Keratinocyte (primary cell): Measurements from ENCODE around the gene CSNK2A1. TPM values are rescaled to one million over a fixed set of nuclear protein-coding genes. Genes with fewer than 3 reads are reported as not detected.

Experiments used
- DNase-seq: peaks from one replicate; pipeline ENCODE4 v3.0.0-alpha.2; 2011; ENCODE audit warnings: low read depth, missing footprints, low spot score
- FAIRE-seq: peaks from 2 replicates; lab custom pipeline; 2011; peaks lifted over from hg19 to GRCh38; lab: Jason Lieb, UNC
- H2AFZ ChIP-seq: 2 replicates; pipeline ENCODE4 v1.6.0; 2012; ENCODE audit warnings: low read length, control low read depth, inconsistent platforms; ENCODE audit not compliant: control insufficient read depth
- H3K27ac ChIP-seq: 2 replicates; pipeline ENCODE4 v1.5.1; 2011; ENCODE audit warnings: low read length; ENCODE audit not compliant: control insufficient read depth, insufficient read depth
- H3K27me3 ChIP-seq: 3 replicates; pipeline ENCODE4 v1.6.0; 2011; ENCODE audit warnings: low read length; ENCODE audit not compliant: control insufficient read depth, insufficient read depth; ENCODE audit errors: extremely low read depth
- H3K36me3 ChIP-seq, 2 experiments: 2 replicates in 1 of 2; 3 replicates in 1 of 2; pipeline ENCODE4 v1.5.1; 2011; ENCODE audit warnings: low read length in 2 of 2, mild to moderate bottlenecking in 1 of 2; ENCODE audit not compliant: control insufficient read depth in 2 of 2, insufficient read depth in 2 of 2; ENCODE audit errors: extremely low read depth in 1 of 2
- H3K4me1 ChIP-seq: 3 replicates; pipeline ENCODE4 v1.5.1; 2011; ENCODE audit warnings: low read length; ENCODE audit not compliant: control insufficient read depth, insufficient read depth; ENCODE audit errors: extremely low read depth
- H3K4me2 ChIP-seq: 3 replicates; pipeline ENCODE4 v1.6.0; 2011; ENCODE audit warnings: low read depth, low read length; ENCODE audit not compliant: control insufficient read depth, insufficient read depth; ENCODE audit errors: extremely low read depth
- H3K4me3 ChIP-seq, 3 experiments: fragments of 200-600 bp in 1 of 3; sonication (generic) in 1 of 3; 2 replicates in 2 of 3; 3 replicates in 1 of 3; pipeline ENCODE4 v1.5.1; 2011 to 2016; ENCODE audit warnings: low read length in 3 of 3, mild to moderate bottlenecking in 3 of 3, control low read depth in 2 of 3, inconsistent platforms in 1 of 3, low read depth in 1 of 3, mixed read lengths in 1 of 3, mixed run types in 1 of 3, moderate library complexity in 1 of 3; ENCODE audit not compliant: control insufficient read depth in 2 of 3, insufficient read depth in 2 of 3; ENCODE audit errors: extremely low read depth in 1 of 3
- H3K79me2 ChIP-seq: 2 replicates; pipeline ENCODE4 v1.6.0; 2012; ENCODE audit warnings: low read length; ENCODE audit not compliant: control insufficient read depth, insufficient read depth
- H3K9ac ChIP-seq: 3 replicates; pipeline ENCODE4 v1.6.0; 2011; ENCODE audit warnings: low read length; ENCODE audit not compliant: control insufficient read depth, insufficient read depth; ENCODE audit errors: extremely low read depth
- H3K9me1 ChIP-seq: 3 replicates; pipeline ENCODE4 v1.6.0; 2011; ENCODE audit warnings: low read length; ENCODE audit not compliant: control insufficient read depth, insufficient read depth; ENCODE audit errors: extremely low read depth
- H3K9me3 ChIP-seq: 2 replicates; pipeline ENCODE4 v1.5.1; 2012; ENCODE audit warnings: low read depth, low read length; ENCODE audit not compliant: control insufficient read depth
- H4K20me1 ChIP-seq: 3 replicates; pipeline ENCODE4 v1.6.0; 2011; ENCODE audit warnings: low read length; ENCODE audit not compliant: control insufficient read depth, insufficient read depth; ENCODE audit errors: extremely low read depth
- CTCF ChIP-seq, 3 experiments: IDR thresholded peaks in 1 of 3; conservative IDR thresholded peaks in 1 of 3; optimal IDR thresholded peaks in 1 of 3; 2 replicates in 2 of 3; 3 replicates in 1 of 3; pipeline versions ENCODE3 to v1.5.1; 2011; ENCODE audit warnings: low read length in 3 of 3, mild to moderate bottlenecking in 3 of 3, moderate library complexity in 2 of 3, control low read depth in 1 of 3, inconsistent platforms in 1 of 3; ENCODE audit not compliant: insufficient read depth in 2 of 3; ENCODE audit errors: extremely low read depth in 1 of 3
- EZH2 ChIP-seq: IDR thresholded peaks from one replicate; pipeline ENCODE4 v1.6.1; 2012; ENCODE audit warnings: inconsistent platforms, mild to moderate bottlenecking, low read length, moderate library complexity
- dilution Hi-C: fragments of 300-500 bp; cut with MboI; formaldehyde crosslinking; loops from one replicate; pipeline ENCODE4 v1.7.0; 2020; ENCODE audit warnings: low sequenced_read_pairs; ENCODE audit not compliant: extremely low pct_ligation_motif_present
- polyA plus RNA-seq, 5 experiments: library from polyadenylated mRNA; depleted of rRNA in 3 of 5; stranded (reverse) in 3 of 5; stranded (forward) in 1 of 5; unstranded in 1 of 5; fragments of >200 nt; gene quantifications; 1 replicate in 1 of 5; 2 replicates in 3 of 5; 3 replicates in 1 of 5; pipeline versions ENCODE4 v1.2.1 to v1.2.3, GENCODE V29; 2011 to 2012; ENCODE audit warnings: missing spikeins in 2 of 5, low read depth in 1 of 5, low replicate concordance in 1 of 5

The CSNK2A1 gene
- polyA plus RNA-seq, 1 donor (not counting 4 experiments of a cell fraction or from before 2014, with no cell fraction given): 122 TPM

- no peak overlapping the region for H3K27ac ChIP-seq
- H3K36me3 ChIP-seq: no peaks in the 10 kb centered on the region
- H2AFZ ChIP-seq: no peak overlapping the region
- H3K4me2 ChIP-seq: no peak overlapping the region
- DNase-seq (no peak), FAIRE-seq (no peak)
- H4K20me1 ChIP-seq: no peaks in the 10 kb centered on the region
- no peaks in the 10 kb centered on the region for H3K27me3 ChIP-seq
- peaks cover 4% of the 10 kb centered on the region for H3K4me1 ChIP-seq
- H3K9me1 ChIP-seq: no peaks in the 10 kb centered on the region
- H3K9ac ChIP-seq: no peak overlapping the region
- peaks cover 12% of the 10 kb centered on the region for H3K79me2 ChIP-seq
- dilution Hi-C loops: no loop called here
- H3K9me3 ChIP-seq: no peaks in the 10 kb centered on the region
- no peak overlapping the region for H3K4me3 ChIP-seq
- TF ChIP-seq EZH2 (no peak), CTCF (optimal IDR thresholded peaks at IDR 0.05 in 1 of 3, IDR thresholded peaks at IDR 0.05 in 1 of 3, conservative IDR thresholded peaks at IDR 0.05 in 1 of 3; ENCODE audit: extremely low read depth in 1 of 3, insufficient read depth in 2 of 3, low read length in 3 of 3) (no peak)
Observed at GRCh38 chr20:547394-547793, 3.8 kb upstream of the CSNK2A1 start.

- TF ChIP-seq EZH2 (no peak), CTCF (optimal IDR thresholded peaks at IDR 0.05 in 1 of 3, IDR thresholded peaks at IDR 0.05 in 1 of 3, conservative IDR thresholded peaks at IDR 0.05 in 1 of 3; ENCODE audit: extremely low read depth in 1 of 3, insufficient read depth in 2 of 3, low read length in 3 of 3) (no peak)
- dilution Hi-C loops: no loop called here
Observed at GRCh38 chr20:546353-546752, 2.8 kb upstream of the CSNK2A1 start.

More at GRCh38 chr20:546353-546752, 2.8 kb upstream of the CSNK2A1 start:
- H3K9me3 ChIP-seq: no peaks in the 10 kb centered on the region
- DNase-seq: no peak
- H3K4me3 ChIP-seq: no peak overlapping the region
- no peaks in the 10 kb centered on the region for H3K9me1 ChIP-seq
- H3K4me1 ChIP-seq: peaks cover 11% of the 10 kb centered on the region
- H3K79me2 ChIP-seq: peaks cover 22% of the 10 kb centered on the region
- no peak overlapping the region for H2AFZ ChIP-seq
- no peak overlapping the region for H3K4me2 ChIP-seq
- H3K36me3 ChIP-seq: peaks cover 0 to 9% of the 10 kb centered on the region in 2 experiments
- no peak for FAIRE-seq
- H3K9ac ChIP-seq: no peak overlapping the region
- no peaks in the 10 kb centered on the region for H3K27me3 ChIP-seq
- H4K20me1 ChIP-seq: no peaks in the 10 kb centered on the region
- no peak overlapping the region for H3K27ac ChIP-seq
